HepG2 (cell line): ENCODE results near the gene FITM1. TPM values are rescaled to one million over a fixed set of nuclear protein-coding genes. Genes with fewer than 3 reads are reported as not detected.

Experiments
- DNMT1 ChIP-seq: sonication (generic); formaldehyde crosslinking; IDR thresholded peaks from 2 replicates; pipeline ENCODE4 v1.5.1; 2020; ENCODE audit warnings: mild to moderate bottlenecking, missing genetic modification reagents
- HBP1 ChIP-seq: IDR thresholded peaks from 2 replicates; pipeline ENCODE4 v1.6.1; 2016; ENCODE audit warnings: low read depth, control low read depth
- REL ChIP-seq: sonication (generic); formaldehyde crosslinking; conservative IDR thresholded peaks from 2 replicates; pipeline ENCODE4 v1.8.0; 2022; ENCODE audit warnings: mild to moderate bottlenecking, missing genetic modification reagents, moderate library complexity
- SMAD9 ChIP-seq: sonication (generic); formaldehyde crosslinking; IDR thresholded peaks from 2 replicates; pipeline ENCODE4 v1.5.1; 2020; ENCODE audit warnings: mild to moderate bottlenecking, missing genetic modification reagents
- U2AF2 ChIP-seq: fragments of 200-400 bp; formaldehyde crosslinking; IDR thresholded peaks from 2 replicates; pipeline ENCODE4 v1.6.1; 2017; ENCODE audit warnings: low read depth, mild to moderate bottlenecking, low read length
- ZNF18 ChIP-seq: sonication (generic); formaldehyde crosslinking; IDR thresholded peaks from 2 replicates; pipeline ENCODE4 v1.8.0; 2022; ENCODE audit warnings: mild to moderate bottlenecking, missing genetic modification reagents; ENCODE audit not compliant: insufficient replicate concordance
- ZNF234 ChIP-seq: sonication (generic); formaldehyde crosslinking; conservative IDR thresholded peaks from 2 replicates; pipeline ENCODE4 v1.5.1; 2020; ENCODE audit warnings: mild to moderate bottlenecking, missing genetic modification reagents
- ZNF441 ChIP-seq: sonication (generic); formaldehyde crosslinking; IDR thresholded peaks from 2 replicates; pipeline ENCODE4 v1.7.0; 2021; ENCODE audit warnings: missing genetic modification reagents, borderline replicate concordance
- polyA plus RNA-seq, 8 experiments: library from polyadenylated mRNA; depleted of rRNA in 3 of 8; stranded (reverse) in 7 of 8; unstranded in 1 of 8; fragments of >200 nt; fragmentation: Illumina TruSeq in 4 of 8; extraction: Trizol in 4 of 8; gene quantifications; 2 replicates each; pipeline versions ENCODE4 v1.2.1 to v1.2.3, GENCODE V29; 2011 to 2016; ENCODE audit warnings: low read depth in 4 of 8, missing spikeins in 1 of 8, mixed read lengths in 1 of 8; ENCODE audit not compliant: insufficient read depth in 1 of 8
- total RNA-seq, 5 experiments: library from RNA; depleted of rRNA; stranded (reverse); fragments of >200 nt; fragmentation: Illumina TruSeq; extraction: Trizol; gene quantifications; 2 replicates each; pipeline ENCODE4 v1.2.3, GENCODE V29; 2016; ENCODE audit warnings: low read depth in 1 of 5
- TF ChIP-seq, protein P1 (sequence below), 2 experiments: fragments of 450-650 bp in 1 of 2; sonication (generic) in 1 of 2; formaldehyde crosslinking in 1 of 2; IDR thresholded peaks; 2 replicates each; pipeline versions ENCODE4 v1.6.1 to v1.8.0; 2016 to 2022; ENCODE audit warnings: antibody characterized with exemption in 1 of 2, mild to moderate bottlenecking in 1 of 2, missing genetic modification reagents in 1 of 2
- TF ChIP-seq, protein P2 (sequence below): sonication (generic); formaldehyde crosslinking; IDR thresholded peaks from 2 replicates; pipeline ENCODE4 v1.5.0; 2020; ENCODE audit warnings: mild to moderate bottlenecking, missing genetic modification reagents, borderline replicate concordance

Gene FITM1
- total and polyA plus RNA-seq, 2 of the 13 experiments (the other 11 are each of a cell fraction or from before 2014, with no cell fraction given) = 2.7 to 5.8 TPM

DNA sequence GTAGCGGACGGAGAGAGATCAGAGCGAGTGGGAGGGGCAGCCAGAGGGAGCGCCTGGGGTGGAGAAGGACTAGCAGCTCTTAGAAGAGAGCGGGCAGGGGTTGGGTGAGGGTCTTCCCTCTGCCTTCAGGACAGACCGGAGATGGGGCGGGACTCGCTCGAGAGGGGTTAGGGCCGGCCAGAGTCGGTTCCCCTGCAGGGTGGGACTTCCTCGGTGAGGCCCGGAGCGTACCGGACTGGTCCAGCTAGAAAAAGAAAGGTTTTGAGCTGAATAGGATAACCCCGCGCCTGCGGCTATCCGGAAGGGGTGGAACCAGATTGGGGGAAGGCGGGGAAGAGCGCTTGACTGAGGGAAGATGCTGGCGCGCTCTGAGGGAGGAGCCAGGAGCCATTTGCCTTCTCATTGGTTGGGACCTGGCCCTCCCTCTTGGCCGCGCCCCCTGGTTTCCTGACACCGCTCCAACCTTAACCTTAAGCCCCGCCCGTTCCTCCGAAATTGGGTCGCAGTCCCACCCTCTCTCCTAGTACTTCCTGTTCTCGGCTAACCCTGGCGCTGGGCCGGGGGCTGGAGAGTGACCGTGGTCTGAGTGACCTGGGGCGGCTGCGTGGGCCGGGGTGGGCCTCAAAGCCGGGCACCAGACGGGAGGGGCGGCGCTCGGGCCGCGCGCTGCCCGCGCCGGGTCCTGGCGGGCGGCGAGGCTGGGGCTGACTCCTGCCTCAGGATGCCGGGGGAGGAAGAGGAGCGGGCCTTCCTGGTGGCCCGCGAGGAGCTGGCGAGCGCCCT is 16.7 kb downstream of the FITM1 start, which contains the start of gene RNF31 (continued):
- TF ChIP-seq HBP1 (CRISPR knock-in tag) (peak; percentile 66), ZNF18 (no peak), REL (CRISPR knock-in tag) (no peak), U2AF2 (no peak), DNMT1 (0 out of 2 replicates have a peak, but pooled peaks have one; percentile 18), ZNF441 (CRISPR knock-in tag) (peak; percentile 70), SMAD9 (no peak), ZNF234 (CRISPR knock-in tag) (no peak)
- TF ChIP-seq, protein P1, sequence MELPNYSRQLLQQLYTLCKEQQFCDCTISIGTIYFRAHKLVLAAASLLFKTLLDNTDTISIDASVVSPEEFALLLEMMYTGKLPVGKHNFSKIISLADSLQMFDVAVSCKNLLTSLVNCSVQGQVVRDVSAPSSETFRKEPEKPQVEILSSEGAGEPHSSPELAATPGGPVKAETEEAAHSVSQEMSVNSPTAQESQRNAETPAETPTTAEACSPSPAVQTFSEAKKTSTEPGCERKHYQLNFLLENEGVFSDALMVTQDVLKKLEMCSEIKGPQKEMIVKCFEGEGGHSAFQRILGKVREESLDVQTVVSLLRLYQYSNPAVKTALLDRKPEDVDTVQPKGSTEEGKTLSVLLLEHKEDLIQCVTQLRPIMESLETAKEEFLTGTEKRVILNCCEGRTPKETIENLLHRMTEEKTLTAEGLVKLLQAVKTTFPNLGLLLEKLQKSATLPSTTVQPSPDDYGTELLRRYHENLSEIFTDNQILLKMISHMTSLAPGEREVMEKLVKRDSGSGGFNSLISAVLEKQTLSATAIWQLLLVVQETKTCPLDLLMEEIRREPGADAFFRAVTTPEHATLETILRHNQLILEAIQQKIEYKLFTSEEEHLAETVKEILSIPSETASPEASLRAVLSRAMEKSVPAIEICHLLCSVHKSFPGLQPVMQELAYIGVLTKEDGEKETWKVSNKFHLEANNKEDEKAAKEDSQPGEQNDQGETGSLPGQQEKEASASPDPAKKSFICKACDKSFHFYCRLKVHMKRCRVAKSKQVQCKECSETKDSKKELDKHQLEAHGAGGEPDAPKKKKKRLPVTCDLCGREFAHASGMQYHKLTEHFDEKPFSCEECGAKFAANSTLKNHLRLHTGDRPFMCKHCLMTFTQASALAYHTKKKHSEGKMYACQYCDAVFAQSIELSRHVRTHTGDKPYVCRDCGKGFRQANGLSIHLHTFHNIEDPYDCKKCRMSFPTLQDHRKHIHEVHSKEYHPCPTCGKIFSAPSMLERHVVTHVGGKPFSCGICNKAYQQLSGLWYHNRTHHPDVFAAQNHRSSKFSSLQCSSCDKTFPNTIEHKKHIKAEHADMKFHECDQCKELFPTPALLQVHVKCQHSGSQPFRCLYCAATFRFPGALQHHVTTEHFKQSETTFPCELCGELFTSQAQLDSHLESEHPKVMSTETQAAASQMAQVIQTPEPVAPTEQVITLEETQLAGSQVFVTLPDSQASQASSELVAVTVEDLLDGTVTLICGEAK (IDR thresholded peaks at IDR 0.05) = no peak
- TF ChIP-seq, protein P1 (CRISPR knock-in tag; IDR thresholded peaks at IDR 0.05) = no peak
- TF ChIP-seq, protein P2, sequence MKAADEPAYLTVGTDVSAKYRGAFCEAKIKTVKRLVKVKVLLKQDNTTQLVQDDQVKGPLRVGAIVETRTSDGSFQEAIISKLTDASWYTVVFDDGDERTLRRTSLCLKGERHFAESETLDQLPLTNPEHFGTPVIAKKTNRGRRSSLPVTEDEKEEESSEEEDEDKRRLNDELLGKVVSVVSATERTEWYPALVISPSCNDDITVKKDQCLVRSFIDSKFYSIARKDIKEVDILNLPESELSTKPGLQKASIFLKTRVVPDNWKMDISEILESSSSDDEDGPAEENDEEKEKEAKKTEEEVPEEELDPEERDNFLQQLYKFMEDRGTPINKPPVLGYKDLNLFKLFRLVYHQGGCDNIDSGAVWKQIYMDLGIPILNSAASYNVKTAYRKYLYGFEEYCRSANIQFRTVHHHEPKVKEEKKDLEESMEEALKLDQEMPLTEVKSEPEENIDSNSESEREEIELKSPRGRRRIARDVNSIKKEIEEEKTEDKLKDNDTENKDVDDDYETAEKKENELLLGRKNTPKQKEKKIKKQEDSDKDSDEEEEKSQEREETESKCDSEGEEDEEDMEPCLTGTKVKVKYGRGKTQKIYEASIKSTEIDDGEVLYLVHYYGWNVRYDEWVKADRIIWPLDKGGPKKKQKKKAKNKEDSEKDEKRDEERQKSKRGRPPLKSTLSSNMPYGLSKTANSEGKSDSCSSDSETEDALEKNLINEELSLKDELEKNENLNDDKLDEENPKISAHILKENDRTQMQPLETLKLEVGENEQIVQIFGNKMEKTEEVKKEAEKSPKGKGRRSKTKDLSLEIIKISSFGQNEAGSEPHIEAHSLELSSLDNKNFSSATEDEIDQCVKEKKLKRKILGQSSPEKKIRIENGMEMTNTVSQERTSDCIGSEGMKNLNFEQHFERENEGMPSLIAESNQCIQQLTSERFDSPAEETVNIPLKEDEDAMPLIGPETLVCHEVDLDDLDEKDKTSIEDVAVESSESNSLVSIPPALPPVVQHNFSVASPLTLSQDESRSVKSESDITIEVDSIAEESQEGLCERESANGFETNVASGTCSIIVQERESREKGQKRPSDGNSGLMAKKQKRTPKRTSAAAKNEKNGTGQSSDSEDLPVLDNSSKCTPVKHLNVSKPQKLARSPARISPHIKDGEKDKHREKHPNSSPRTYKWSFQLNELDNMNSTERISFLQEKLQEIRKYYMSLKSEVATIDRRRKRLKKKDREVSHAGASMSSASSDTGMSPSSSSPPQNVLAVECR (CRISPR knock-in tag) = no peak
